ENCODE results near the gene TMEM106C.

TMEM106C gene

GRCh38 chr12:47995981-47996401, 32.6 kb downstream of the TMEM106C start:
- DNase-seq (ENCODE audit: low read depth in 2 of 2), result no peak

- DNase-seq (ENCODE audit: low read depth in 2 of 2), result no peak
These were observed 33.9 kb downstream of the TMEM106C start for GRCh38 chr12:47997321-47997720.

- DNase-seq (ENCODE audit: low read depth in 2 of 2), result no peak
These were observed 36.4 kb downstream of the TMEM106C start for GRCh38 chr12:47999816-48000215.

GRCh38 chr12:48000878-48001504, 37.6 kb downstream of the TMEM106C start:
- DNase-seq (ENCODE audit: low read depth in 2 of 2), result no peak

GRCh38 chr12:48001505-48002413, 38.4 kb downstream of the TMEM106C start:
- no peak for DNase-seq (ENCODE audit: low read depth in 2 of 2)

DNA sequence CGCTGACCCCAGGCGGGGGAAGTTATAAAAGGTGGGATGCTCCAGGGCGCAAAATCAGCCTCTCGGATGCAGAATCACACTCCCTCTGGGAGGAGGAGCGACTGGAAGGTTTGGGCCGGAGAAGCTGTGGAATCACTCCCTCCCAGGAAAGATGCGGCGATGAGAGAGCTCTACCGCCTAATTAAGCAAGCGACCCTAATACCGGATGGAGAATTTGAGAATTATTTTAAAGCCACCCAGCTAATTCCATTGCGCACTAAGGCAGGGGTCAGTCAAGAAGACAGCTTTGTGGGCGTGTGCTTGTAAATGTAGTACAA, 39.0 kb downstream of the TMEM106C start:
- no peak for DNase-seq (ENCODE audit: low read depth in 2 of 2)

GRCh38 chr12:48002773-48003218, 39.4 kb downstream of the TMEM106C start:
- DNase-seq (ENCODE audit: low read depth in 2 of 2), result no peak

- no peak for DNase-seq (ENCODE audit: low read depth in 2 of 2)
These were observed 40.0 kb downstream of the TMEM106C start for GRCh38 chr12:48003226-48004052.

- no peak for DNase-seq (ENCODE audit: low read depth in 2 of 2)
These were observed 40.9 kb downstream of the TMEM106C start, which contains the start of gene COL2A1 for GRCh38 chr12:48004053-48004941. Gene COL2A1, minus strand, starts transcription at chr12:48004476. Its CDS starts 155 bp downstream, at chr12:48004321.

- no peak for DNase-seq (ENCODE audit: low read depth in 2 of 2)
These were observed 41.8 kb downstream of the TMEM106C start for GRCh38 chr12:48005001-48005749.

DNA sequence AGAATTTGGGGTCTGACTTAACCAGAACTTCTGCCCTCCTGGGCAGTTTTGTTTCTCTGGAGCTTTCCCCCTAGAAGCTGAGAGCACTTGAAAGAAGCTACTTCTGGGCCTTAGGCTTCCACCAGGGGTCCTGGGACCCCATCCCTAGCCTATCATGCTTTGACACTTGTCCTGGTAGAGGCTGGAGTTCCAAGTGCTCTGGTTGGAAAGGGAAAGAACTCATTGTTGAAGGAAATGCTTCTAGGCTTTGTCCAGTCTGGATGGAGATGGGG, 42.3 kb downstream of the TMEM106C start:
- no peak for DNase-seq (ENCODE audit: low read depth in 2 of 2)

GRCh38 chr12:48007206-48007605, 43.8 kb downstream of the TMEM106C start:
- DNase-seq (ENCODE audit: low read depth in 2 of 2), result no peak

DNA sequence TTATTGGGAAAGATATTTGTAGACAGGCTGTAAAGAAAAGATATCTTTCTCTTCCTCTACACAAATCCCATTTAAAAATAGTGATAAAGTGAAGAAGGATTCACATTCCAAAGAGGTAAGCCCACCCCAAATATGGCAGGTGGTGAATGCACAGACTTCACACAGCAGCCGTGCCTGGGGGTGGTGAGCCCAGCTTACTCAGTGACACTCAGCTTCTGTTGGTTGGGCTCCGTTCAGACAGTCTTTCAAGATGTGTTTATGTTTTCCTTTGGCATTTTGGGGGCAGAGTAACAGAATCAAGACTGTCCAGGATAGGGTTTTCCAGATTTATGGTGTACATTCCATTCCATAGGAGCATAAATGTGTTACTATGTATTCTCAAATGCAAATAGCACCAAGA, 45.0 kb downstream of the TMEM106C start:
- DNase-seq (ENCODE audit: low read depth in 2 of 2), result no peak

DNA sequence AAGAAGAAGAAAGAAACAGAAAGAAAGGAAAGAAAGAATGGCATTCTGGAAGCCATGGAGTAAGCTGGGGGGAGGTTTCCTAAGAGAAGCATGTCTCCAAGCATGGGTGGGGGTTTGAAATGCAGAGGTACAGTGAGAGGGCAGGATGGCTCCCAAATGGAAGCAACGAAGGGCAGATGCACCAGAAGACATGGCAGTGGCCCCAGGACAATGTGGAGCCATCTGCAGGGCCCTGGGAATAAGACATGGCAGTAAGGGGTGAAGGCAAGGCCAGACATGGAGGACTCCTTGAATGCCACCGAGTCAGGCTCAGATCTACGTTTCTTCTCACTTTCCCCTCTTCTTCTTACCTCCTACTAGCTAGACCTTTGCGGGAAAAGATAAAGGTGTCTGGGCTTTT, 45.6 kb downstream of the TMEM106C start:
- no peak for DNase-seq (ENCODE audit: low read depth in 2 of 2)

GRCh38 chr12:48009471-48009870, 46.1 kb downstream of the TMEM106C start:
- no peak for DNase-seq (ENCODE audit: low read depth in 2 of 2)

GRCh38 chr12:48010366-48010970, 47.1 kb downstream of the TMEM106C start:
- no peak for DNase-seq (ENCODE audit: low read depth in 2 of 2)

- no peak for DNase-seq (ENCODE audit: low read depth in 2 of 2)
These were observed 48.7 kb downstream of the TMEM106C start for GRCh38 chr12:48012070-48012469.

DNA sequence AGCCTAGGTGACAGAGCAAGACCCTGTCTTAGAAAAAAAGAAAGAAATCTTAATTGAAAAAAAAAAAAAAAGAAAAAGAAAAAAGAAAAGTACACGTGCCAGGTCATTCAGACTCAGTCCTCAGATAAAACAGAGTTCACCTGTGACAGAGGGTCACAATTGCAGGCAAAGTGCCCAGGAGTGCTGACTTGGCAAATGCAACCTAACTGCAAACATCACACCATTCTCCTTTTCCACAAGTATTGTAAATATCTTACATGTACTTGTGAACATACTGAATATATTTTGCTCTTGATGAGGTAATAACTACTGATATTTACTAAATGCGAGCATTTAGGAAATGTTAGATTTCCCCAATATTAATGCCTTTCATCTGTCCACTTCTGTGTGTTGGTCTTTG, 49.9 kb downstream of the TMEM106C start:
- no peak for DNase-seq (ENCODE audit: low read depth in 2 of 2)

DNA sequence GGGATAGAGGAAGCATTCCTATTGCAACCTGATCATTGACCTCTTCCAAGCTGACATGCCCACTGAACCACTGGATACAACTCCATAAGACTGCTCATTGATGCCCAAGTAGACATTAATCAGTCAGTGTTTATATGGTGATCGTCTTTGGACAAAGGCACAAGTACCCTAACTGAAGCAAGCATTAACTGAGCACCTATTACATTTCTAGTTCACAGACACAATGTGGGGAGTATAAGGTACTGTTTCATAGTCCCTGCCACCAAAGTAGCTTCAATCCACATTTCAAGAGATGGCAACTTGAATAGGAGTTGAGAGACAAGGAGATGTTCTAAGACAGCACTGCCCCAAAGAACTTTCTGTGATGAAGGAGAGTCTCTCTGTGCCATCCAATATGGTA, 51.7 kb downstream of the TMEM106C start:
- DNase-seq (ENCODE audit: low read depth in 2 of 2), result no peak

GRCh38 chr12:48015954-48016353, 52.6 kb downstream of the TMEM106C start:
- no peak for DNase-seq (ENCODE audit: low read depth in 2 of 2)

All from stimulated activated CD8-positive, alpha-beta memory T cell treated with anti-CD3 and anti-CD28 coated beads, Interleukin-2, amount 100 ng/mL, for 48 hours (primary cell).